ENCODE measurements around the gene NEDD9. TPM values are rescaled to one million over a fixed set of nuclear protein-coding genes. Genes with fewer than 3 reads are reported as not detected.

Gene NEDD9
- total and polyA plus RNA-seq, 2 experiments from 2014 or later, result 4.4 to 13.0 TPM

DNA sequence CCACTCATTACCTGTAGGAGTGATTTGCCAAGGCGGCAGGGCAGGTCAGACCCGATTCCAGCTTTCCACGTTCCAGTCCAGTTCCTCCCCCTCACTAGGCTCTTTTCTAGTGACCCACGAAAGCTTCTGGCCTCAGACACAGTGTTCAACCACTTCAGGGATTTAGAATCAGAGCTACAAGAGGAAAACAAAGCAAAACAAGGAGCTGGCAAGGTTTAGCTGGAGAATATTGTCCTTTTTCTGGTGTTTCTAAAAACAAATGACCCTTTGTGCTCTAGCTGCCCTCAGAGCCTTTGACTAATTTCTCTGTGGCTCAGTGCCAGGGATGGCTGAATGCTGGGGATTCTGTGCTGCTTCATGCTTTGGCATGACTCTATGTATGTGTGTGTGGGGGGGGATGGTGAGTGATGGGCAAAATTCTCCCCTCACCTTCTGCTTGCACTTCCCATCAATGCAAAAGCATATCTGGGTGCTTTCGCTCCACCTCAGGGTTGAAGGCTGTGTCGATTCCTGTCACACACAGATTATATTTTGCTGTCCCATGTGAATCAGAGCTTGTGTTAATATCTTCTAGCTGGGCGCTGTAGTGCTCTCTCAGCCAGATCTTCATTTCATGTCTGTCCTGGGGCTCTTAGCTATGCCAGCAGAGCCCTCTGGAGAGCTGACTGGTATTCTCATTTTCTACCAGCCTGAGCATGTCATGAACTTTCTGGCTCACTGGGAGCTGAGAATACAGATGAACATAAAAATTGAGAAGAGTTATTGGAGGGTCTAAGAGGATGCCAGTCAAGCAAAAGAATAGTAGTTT lies 19.3 kb upstream of the NEDD9 start (continued):
- TF ChIP-seq, protein P1, sequence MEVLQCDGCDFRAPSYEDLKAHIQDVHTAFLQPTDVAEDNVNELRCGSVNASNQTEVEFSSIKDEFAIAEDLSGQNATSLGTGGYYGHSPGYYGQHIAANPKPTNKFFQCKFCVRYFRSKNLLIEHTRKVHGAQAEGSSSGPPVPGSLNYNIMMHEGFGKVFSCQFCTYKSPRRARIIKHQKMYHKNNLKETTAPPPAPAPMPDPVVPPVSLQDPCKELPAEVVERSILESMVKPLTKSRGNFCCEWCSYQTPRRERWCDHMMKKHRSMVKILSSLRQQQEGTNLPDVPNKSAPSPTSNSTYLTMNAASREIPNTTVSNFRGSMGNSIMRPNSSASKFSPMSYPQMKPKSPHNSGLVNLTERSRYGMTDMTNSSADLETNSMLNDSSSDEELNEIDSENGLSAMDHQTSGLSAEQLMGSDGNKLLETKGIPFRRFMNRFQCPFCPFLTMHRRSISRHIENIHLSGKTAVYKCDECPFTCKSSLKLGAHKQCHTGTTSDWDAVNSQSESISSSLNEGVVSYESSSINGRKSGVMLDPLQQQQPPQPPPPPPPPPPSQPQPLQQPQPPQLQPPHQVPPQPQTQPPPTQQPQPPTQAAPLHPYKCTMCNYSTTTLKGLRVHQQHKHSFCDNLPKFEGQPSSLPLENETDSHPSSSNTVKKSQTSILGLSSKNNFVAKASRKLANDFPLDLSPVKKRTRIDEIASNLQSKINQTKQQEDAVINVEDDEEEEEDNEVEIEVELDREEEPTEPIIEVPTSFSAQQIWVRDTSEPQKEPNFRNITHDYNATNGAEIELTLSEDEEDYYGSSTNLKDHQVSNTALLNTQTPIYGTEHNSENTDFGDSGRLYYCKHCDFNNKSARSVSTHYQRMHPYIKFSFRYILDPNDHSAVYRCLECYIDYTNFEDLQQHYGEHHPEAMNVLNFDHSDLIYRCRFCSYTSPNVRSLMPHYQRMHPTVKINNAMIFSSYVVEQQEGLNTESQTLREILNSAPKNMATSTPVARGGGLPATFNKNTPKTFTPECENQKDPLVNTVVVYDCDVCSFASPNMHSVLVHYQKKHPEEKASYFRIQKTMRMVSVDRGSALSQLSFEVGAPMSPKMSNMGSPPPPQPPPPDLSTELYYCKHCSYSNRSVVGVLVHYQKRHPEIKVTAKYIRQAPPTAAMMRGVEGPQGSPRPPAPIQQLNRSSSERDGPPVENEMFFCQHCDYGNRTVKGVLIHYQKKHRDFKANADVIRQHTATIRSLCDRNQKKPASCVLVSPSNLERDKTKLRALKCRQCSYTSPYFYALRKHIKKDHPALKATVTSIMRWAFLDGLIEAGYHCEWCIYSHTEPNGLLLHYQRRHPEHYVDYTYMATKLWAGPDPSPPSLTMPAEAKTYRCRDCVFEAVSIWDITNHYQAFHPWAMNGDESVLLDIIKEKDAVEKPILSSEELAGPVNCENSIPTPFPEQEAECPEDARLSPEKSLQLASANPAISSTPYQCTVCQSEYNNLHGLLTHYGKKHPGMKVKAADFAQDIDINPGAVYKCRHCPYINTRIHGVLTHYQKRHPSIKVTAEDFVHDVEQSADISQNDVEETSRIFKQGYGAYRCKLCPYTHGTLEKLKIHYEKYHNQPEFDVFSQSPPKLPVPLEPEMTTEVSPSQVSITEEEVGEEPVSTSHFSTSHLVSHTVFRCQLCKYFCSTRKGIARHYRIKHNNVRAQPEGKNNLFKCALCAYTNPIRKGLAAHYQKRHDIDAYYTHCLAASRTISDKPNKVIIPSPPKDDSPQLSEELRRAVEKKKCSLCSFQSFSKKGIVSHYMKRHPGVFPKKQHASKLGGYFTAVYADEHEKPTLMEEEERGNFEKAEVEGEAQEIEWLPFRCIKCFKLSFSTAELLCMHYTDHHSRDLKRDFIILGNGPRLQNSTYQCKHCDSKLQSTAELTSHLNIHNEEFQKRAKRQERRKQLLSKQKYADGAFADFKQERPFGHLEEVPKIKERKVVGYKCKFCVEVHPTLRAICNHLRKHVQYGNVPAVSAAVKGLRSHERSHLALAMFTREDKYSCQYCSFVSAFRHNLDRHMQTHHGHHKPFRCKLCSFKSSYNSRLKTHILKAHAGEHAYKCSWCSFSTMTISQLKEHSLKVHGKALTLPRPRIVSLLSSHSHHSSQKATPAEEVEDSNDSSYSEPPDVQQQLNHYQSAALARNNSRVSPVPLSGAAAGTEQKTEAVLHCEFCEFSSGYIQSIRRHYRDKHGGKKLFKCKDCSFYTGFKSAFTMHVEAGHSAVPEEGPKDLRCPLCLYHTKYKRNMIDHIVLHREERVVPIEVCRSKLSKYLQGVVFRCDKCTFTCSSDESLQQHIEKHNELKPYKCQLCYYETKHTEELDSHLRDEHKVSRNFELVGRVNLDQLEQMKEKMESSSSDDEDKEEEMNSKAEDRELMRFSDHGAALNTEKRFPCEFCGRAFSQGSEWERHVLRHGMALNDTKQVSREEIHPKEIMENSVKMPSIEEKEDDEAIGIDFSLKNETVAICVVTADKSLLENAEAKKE (CRISPR knock-in tag; IDR thresholded peaks at IDR 0.05), result no peak

DNA sequence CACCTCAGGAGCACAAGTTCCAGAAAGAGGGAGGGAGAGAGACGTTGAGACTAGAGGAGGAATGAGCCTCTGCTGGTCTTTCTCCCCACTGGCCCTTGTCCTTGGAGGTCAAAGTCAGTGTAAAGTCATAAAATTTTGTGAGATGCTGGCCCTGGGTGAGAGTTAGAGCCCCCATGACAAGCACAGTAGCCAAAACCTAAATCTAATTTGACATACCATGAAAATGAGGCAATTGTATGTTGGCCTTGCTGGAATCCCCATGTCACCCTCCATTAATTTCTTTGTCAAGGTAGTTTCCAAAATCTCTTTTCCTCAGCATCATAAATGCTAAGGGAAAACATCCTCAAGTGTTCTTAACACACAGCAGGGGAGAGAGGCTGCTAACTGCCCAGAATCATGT lies 17.6 kb upstream of the NEDD9 start:
- H3K27me3 ChIP-seq (ENCODE audit: insufficient read depth), result no peaks in the 10 kb centered on the region
- H3K27ac ChIP-seq (ENCODE audit: low read depth), result no peak overlapping the region
- H3K27ac Mint-ChIP-seq, result no peak overlapping the region
- H3K4me1 ChIP-seq (ENCODE audit: insufficient read depth), result 0 out of 2 replicates have a peak, but pooled peaks cover 4% of the 10 kb centered on the region
- no peak for TF ChIP-seq EZH2 (IDR thresholded peaks at IDR 0.05; ENCODE audit: low read depth, unreplicated experiment)
- no peak for TF ChIP-seq CREB1 (CRISPR knock-in tag; IDR thresholded peaks at IDR 0.05; ENCODE audit: low read depth)
- TF ChIP-seq, protein P2, sequence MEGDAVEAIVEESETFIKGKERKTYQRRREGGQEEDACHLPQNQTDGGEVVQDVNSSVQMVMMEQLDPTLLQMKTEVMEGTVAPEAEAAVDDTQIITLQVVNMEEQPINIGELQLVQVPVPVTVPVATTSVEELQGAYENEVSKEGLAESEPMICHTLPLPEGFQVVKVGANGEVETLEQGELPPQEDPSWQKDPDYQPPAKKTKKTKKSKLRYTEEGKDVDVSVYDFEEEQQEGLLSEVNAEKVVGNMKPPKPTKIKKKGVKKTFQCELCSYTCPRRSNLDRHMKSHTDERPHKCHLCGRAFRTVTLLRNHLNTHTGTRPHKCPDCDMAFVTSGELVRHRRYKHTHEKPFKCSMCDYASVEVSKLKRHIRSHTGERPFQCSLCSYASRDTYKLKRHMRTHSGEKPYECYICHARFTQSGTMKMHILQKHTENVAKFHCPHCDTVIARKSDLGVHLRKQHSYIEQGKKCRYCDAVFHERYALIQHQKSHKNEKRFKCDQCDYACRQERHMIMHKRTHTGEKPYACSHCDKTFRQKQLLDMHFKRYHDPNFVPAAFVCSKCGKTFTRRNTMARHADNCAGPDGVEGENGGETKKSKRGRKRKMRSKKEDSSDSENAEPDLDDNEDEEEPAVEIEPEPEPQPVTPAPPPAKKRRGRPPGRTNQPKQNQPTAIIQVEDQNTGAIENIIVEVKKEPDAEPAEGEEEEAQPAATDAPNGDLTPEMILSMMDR (conservative IDR thresholded peaks at IDR 0.05; ENCODE audit: low read depth in 2 of 2), result no peak
- no peak for TF ChIP-seq ZNF331 (CRISPR knock-in tag; IDR thresholded peaks at IDR 0.05; ENCODE audit: low read depth)
- TF ChIP-seq, protein P3, sequence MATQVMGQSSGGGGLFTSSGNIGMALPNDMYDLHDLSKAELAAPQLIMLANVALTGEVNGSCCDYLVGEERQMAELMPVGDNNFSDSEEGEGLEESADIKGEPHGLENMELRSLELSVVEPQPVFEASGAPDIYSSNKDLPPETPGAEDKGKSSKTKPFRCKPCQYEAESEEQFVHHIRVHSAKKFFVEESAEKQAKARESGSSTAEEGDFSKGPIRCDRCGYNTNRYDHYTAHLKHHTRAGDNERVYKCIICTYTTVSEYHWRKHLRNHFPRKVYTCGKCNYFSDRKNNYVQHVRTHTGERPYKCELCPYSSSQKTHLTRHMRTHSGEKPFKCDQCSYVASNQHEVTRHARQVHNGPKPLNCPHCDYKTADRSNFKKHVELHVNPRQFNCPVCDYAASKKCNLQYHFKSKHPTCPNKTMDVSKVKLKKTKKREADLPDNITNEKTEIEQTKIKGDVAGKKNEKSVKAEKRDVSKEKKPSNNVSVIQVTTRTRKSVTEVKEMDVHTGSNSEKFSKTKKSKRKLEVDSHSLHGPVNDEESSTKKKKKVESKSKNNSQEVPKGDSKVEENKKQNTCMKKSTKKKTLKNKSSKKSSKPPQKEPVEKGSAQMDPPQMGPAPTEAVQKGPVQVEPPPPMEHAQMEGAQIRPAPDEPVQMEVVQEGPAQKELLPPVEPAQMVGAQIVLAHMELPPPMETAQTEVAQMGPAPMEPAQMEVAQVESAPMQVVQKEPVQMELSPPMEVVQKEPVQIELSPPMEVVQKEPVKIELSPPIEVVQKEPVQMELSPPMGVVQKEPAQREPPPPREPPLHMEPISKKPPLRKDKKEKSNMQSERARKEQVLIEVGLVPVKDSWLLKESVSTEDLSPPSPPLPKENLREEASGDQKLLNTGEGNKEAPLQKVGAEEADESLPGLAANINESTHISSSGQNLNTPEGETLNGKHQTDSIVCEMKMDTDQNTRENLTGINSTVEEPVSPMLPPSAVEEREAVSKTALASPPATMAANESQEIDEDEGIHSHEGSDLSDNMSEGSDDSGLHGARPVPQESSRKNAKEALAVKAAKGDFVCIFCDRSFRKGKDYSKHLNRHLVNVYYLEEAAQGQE (IDR thresholded peaks at IDR 0.05; ENCODE audit: unreplicated experiment), result no peak
- TF ChIP-seq EZH2phosphoT487 (IDR thresholded peaks at IDR 0.05; ENCODE audit: unreplicated experiment), result no peak
- no peak for TF ChIP-seq STAT1 (IDR thresholded peaks at IDR 0.05; ENCODE audit: unreplicated experiment)
- TF ChIP-seq POLR2AphosphoS5 (IDR thresholded peaks at IDR 0.05; ENCODE audit: low read depth), result no peak
- TF ChIP-seq NANOG (IDR thresholded peaks at IDR 0.05; ENCODE audit: borderline replicate concordance), result no peak
- TF ChIP-seq ZNF114 (CRISPR knock-in tag; IDR thresholded peaks at IDR 0.05), result no peak
- no peak for TF ChIP-seq JUNB (IDR thresholded peaks at IDR 0.05; ENCODE audit: unreplicated experiment)
- no peak for ATAC-seq
- no peaks in the 10 kb centered on the region for H3K27me3 Mint-ChIP-seq (ENCODE audit: insufficient read depth, low read depth, poor library complexity)
- no peak overlapping the region for H3K4me2 ChIP-seq
- H2AFZ ChIP-seq, result peak overlapping the region; percentile 80; the same call in 1 of the 2 replicates
- peaks cover 9% of the 10 kb centered on the region; the same call in 1 of the 2 replicates for H3K9me2 ChIP-seq (ENCODE audit: insufficient read depth)
- H3K36me3 ChIP-seq (ENCODE audit: insufficient read depth), result peaks cover 3% of the 10 kb centered on the region; the same call in 1 of the 2 replicates
- peaks cover 11% of the 10 kb centered on the region; the same call in 2 of the 3 replicates for H3K9me3 Mint-ChIP-seq
- no peaks in the 10 kb centered on the region for H3K79me2 ChIP-seq (replicated peaks; ENCODE audit: insufficient read depth)
- no peaks in the 10 kb centered on the region for H3F3A ChIP-seq (replicated peaks; ENCODE audit: low read depth)
- no peak overlapping the region for H3K4me3 ChIP-seq
- no peaks in the 10 kb centered on the region for H4K20me1 ChIP-seq (replicated peaks; ENCODE audit: insufficient read depth)
- no peak for DNase-seq (ENCODE audit: low spot score)
- H3K4me3 Mint-ChIP-seq, result no peak overlapping the region
- 0 out of 3 replicates have a peak, but pooled peaks cover 5% of the 10 kb centered on the region for H3K36me3 Mint-ChIP-seq (ENCODE audit: low read depth)
- H3K4me1 Mint-ChIP-seq, result peaks cover 8% of the 10 kb centered on the region; the same call in 2 of the 3 replicates

Measured in GM23338 (cell line).